ENCODE results near the gene CYP11A1. TPM values are rescaled to one million over a fixed set of nuclear protein-coding genes. Genes with fewer than 3 reads are reported as not detected.

The CYP11A1 gene
- total RNA-seq, 1 donor from 2014 or later, result 0.43 TPM

DNA sequence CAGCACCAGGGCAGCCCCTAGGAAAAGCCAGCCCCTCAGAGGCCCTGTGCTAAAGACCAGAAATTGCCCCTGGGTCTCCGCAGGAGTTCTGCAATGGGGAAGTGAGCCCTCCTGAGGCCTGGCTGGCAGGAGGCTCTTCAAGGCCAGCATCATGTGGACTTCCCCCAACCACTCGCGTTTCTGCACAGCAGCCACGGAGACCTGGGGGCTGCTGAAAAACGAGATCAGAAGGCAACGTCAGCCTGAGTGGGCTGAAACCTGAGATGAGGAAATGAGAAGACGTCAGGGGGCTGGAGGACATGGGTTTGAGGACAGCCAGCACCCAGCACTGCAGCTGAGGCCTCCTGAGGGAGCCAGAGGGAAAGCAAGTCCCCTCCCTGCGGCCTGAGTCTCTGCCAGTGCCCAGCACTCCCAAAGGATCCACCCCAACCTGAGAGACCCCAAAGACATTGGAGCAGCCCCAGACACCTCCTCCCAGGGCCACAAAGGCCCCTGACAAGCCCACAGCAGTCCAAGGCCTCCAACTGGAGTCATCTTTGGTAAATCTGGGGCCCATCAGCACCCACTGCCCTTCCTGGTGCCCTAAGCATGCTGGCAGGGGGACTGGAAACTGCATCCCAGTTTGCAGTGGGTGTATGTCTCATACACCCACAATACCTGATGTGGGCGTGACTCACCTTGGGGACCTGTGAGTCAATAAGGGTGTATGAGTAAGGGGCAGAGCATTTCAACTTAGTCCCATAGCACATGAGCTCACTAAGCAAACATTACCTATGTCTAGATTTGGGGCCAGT is 29.2 kb upstream of the CYP11A1 start:
- Histone ChIP-seq H3K9me3 (ENCODE audit: insufficient read depth, low read depth, low read length) (no peaks in the 10 kb centered on the region), H3K27ac (ENCODE audit: low read depth, low read length) (peak overlapping the region; percentile 92), H3K9ac (ENCODE audit: low read length) (peak overlapping the region; percentile 76), H3K27me3 (ENCODE audit: insufficient read depth, low read length) (no peaks in the 10 kb centered on the region), H2AFZ (ENCODE audit: low read depth, low read length) (no peak overlapping the region), H3K4me1 (ENCODE audit: insufficient read depth, low read length) (peaks cover 76% of the 10 kb centered on the region), H3K4me3 (ENCODE audit: insufficient read depth, low read depth, low read length) (no peak overlapping the region), H3K4me2 (ENCODE audit: low read length) (peak overlapping the region; percentile 58), H3K36me3 (ENCODE audit: insufficient read depth, low read length) (no peaks in the 10 kb centered on the region), H4K20me1 (ENCODE audit: insufficient read depth, low read length) (no peaks in the 10 kb centered on the region), H3K79me2 (ENCODE audit: insufficient read depth, low read length) (no peaks in the 10 kb centered on the region)
- H3K27ac Mint-ChIP-seq (ENCODE audit: unreplicated experiment), result peak overlapping the region; percentile 89
- no peaks in the 10 kb centered on the region for H3K36me3 Mint-ChIP-seq (ENCODE audit: low read depth, unreplicated experiment)
- H3K4me1 Mint-ChIP-seq (ENCODE audit: low read depth, unreplicated experiment), result peaks cover 41% of the 10 kb centered on the region
- H3K27me3 Mint-ChIP-seq (ENCODE audit: low read depth, unreplicated experiment), result peaks cover 17% of the 10 kb centered on the region
- H3K9me3 Mint-ChIP-seq (ENCODE audit: unreplicated experiment), result peaks cover 3% of the 10 kb centered on the region
- no peak for TF ChIP-seq EZH2 (IDR thresholded peaks at IDR 0.05; ENCODE audit: insufficient read depth, low read length)
- TF ChIP-seq, protein P1, sequence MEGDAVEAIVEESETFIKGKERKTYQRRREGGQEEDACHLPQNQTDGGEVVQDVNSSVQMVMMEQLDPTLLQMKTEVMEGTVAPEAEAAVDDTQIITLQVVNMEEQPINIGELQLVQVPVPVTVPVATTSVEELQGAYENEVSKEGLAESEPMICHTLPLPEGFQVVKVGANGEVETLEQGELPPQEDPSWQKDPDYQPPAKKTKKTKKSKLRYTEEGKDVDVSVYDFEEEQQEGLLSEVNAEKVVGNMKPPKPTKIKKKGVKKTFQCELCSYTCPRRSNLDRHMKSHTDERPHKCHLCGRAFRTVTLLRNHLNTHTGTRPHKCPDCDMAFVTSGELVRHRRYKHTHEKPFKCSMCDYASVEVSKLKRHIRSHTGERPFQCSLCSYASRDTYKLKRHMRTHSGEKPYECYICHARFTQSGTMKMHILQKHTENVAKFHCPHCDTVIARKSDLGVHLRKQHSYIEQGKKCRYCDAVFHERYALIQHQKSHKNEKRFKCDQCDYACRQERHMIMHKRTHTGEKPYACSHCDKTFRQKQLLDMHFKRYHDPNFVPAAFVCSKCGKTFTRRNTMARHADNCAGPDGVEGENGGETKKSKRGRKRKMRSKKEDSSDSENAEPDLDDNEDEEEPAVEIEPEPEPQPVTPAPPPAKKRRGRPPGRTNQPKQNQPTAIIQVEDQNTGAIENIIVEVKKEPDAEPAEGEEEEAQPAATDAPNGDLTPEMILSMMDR (IDR thresholded peaks at IDR 0.05; ENCODE audit: insufficient read depth, low read depth, low read length), result no peak
- H3K4me3 Mint-ChIP-seq (ENCODE audit: unreplicated experiment), result no peak overlapping the region
- peak; percentile 63 for FAIRE-seq
- peak; percentile 87 for DNase-seq (ENCODE audit: low read depth)

DNA sequence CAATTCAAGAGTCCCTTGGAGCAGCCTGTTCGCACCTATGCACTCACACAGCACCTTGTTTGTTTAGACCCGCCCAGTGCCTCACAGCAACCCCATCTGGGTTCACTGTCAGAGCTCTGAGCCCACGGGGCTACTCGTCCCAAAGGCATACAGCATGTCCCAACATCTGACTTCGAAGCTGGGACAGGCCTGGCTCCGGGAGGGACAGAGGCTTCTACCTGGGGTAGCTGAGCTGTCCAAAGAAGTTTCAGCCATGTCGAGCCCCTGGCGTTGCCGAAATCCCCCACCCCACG is 28.6 kb upstream of the CYP11A1 start:
- H3K27me3 Mint-ChIP-seq (ENCODE audit: low read depth, unreplicated experiment), result peaks cover 17% of the 10 kb centered on the region
- no peak for DNase-seq (ENCODE audit: low read depth)
- FAIRE-seq, result no peak

More for the DNA sequence above, 28.6 kb upstream of the CYP11A1 start:
- H3K4me1 Mint-ChIP-seq (ENCODE audit: low read depth, unreplicated experiment), result peaks cover 40% of the 10 kb centered on the region
- Histone ChIP-seq H3K4me3 (ENCODE audit: insufficient read depth, low read depth, low read length) (no peak overlapping the region), H3K79me2 (ENCODE audit: insufficient read depth, low read length) (no peaks in the 10 kb centered on the region), H3K9me3 (ENCODE audit: insufficient read depth, low read depth, low read length) (no peaks in the 10 kb centered on the region), H4K20me1 (ENCODE audit: insufficient read depth, low read length) (no peaks in the 10 kb centered on the region), H3K4me1 (ENCODE audit: insufficient read depth, low read length) (peaks cover 71% of the 10 kb centered on the region), H3K9ac (ENCODE audit: low read length) (peak overlapping the region; percentile 76), H3K4me2 (ENCODE audit: low read length) (peak overlapping the region; percentile 58), H2AFZ (ENCODE audit: low read depth, low read length) (no peak overlapping the region), H3K27me3 (ENCODE audit: insufficient read depth, low read length) (no peaks in the 10 kb centered on the region), H3K36me3 (ENCODE audit: insufficient read depth, low read length) (no peaks in the 10 kb centered on the region), H3K27ac (ENCODE audit: low read depth, low read length) (peak overlapping the region; percentile 92)
- TF ChIP-seq, protein P1 (IDR thresholded peaks at IDR 0.05; ENCODE audit: insufficient read depth, low read depth, low read length), result no peak
- TF ChIP-seq EZH2 (IDR thresholded peaks at IDR 0.05; ENCODE audit: insufficient read depth, low read length), result no peak
- H3K27ac Mint-ChIP-seq (ENCODE audit: unreplicated experiment), result no peak overlapping the region
- H3K9me3 Mint-ChIP-seq (ENCODE audit: unreplicated experiment), result peaks cover 5% of the 10 kb centered on the region
- no peak overlapping the region for H3K4me3 Mint-ChIP-seq (ENCODE audit: unreplicated experiment)
- no peaks in the 10 kb centered on the region for H3K36me3 Mint-ChIP-seq (ENCODE audit: low read depth, unreplicated experiment)
